ENCODE results near the gene MEGF6.

MEGF6 gene

GRCh38 chr1:3483801-3484444 is 127.4 kb downstream of the MEGF6 start:
- TF ChIP-seq TAF1 (IDR thresholded peaks at IDR 0.05; ENCODE audit: borderline replicate concordance, low read depth, low read length), result no peak
- TF ChIP-seq POLR2AphosphoS5 (IDR thresholded peaks at IDR 0.05; ENCODE audit: low read depth, low read length), result no peak
- no peak for TF ChIP-seq POLR2A (IDR thresholded peaks at IDR 0.05; ENCODE audit: low read depth, low read length)
- FAIRE-seq (no peak), DNase-seq (ENCODE audit: insufficient read length) (peak; percentile 82)

GRCh38 chr1:3483380-3483779 is 127.9 kb downstream of the MEGF6 start:
- DNase-seq (ENCODE audit: insufficient read length) (no peak), FAIRE-seq (no peak)

GRCh38 chr1:3482378-3482849 is 128.9 kb downstream of the MEGF6 start:
- DNase-seq (ENCODE audit: insufficient read length), result peak; percentile 66
- no peak for TF ChIP-seq TAF1 (IDR thresholded peaks at IDR 0.05; ENCODE audit: borderline replicate concordance, low read depth, low read length)
- no peak for TF ChIP-seq POLR2A (IDR thresholded peaks at IDR 0.05; ENCODE audit: low read depth, low read length)
- no peak for TF ChIP-seq POLR2AphosphoS5 (IDR thresholded peaks at IDR 0.05; ENCODE audit: low read depth, low read length)
- no peak for FAIRE-seq

More at GRCh38 chr1:3483380-3483779, 127.9 kb downstream of the MEGF6 start:
- no peak for TF ChIP-seq TAF1 (IDR thresholded peaks at IDR 0.05; ENCODE audit: borderline replicate concordance, low read depth, low read length)
- TF ChIP-seq POLR2AphosphoS5 (IDR thresholded peaks at IDR 0.05; ENCODE audit: low read depth, low read length), result no peak
- TF ChIP-seq POLR2A (IDR thresholded peaks at IDR 0.05; ENCODE audit: low read depth, low read length), result no peak

DNA sequence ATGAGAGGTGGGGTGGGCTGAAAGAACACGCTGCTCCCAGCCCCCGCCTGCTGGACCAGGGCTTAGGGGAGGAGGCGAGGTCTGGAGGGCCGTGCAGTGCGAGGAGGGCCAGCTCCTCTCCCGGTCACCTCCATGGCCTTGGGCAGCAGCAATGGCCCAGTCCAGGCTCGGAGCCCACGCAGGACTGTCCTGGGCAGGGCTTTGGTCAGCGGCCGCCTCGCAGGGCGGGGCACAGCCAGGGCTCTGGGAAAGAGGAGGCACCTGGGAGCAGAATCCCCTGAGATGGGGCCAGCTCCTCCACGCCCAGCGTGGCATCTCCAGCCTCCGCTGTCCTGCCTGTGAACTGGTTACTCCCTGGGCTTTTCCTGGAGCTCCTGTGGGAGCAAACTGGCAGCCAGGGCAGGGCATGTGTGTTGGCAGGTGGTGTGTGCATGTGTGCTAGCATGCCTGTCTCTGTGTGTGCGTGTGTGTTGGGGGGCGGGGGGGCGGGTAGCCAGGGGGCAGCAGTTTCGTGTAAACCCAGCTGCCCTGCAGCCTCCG is 129.4 kb downstream of the MEGF6 start:
- FAIRE-seq, result no peak
- TF ChIP-seq TAF1 (IDR thresholded peaks at IDR 0.05; ENCODE audit: borderline replicate concordance, low read depth, low read length), result no peak
- TF ChIP-seq POLR2A (IDR thresholded peaks at IDR 0.05; ENCODE audit: low read depth, low read length), result no peak
- no peak for TF ChIP-seq POLR2AphosphoS5 (IDR thresholded peaks at IDR 0.05; ENCODE audit: low read depth, low read length)
- no peak for DNase-seq (ENCODE audit: insufficient read length)

- no peak for FAIRE-seq
- no peak for TF ChIP-seq POLR2AphosphoS5 (IDR thresholded peaks at IDR 0.05; ENCODE audit: low read depth, low read length)
- TF ChIP-seq TAF1 (IDR thresholded peaks at IDR 0.05; ENCODE audit: borderline replicate concordance, low read depth, low read length), result no peak
- no peak for TF ChIP-seq POLR2A (IDR thresholded peaks at IDR 0.05; ENCODE audit: low read depth, low read length)
Measured at GRCh38 chr1:3481046-3481445, 130.3 kb downstream of the MEGF6 start.

GRCh38 chr1:3480369-3480719 is 131.0 kb downstream of the MEGF6 start:
- DNase-seq (ENCODE audit: insufficient read length), result no peak
- no peak for FAIRE-seq

More at GRCh38 chr1:3481046-3481445, 130.3 kb downstream of the MEGF6 start:
- no peak for DNase-seq (ENCODE audit: insufficient read length)

GRCh38 chr1:3479511-3480368 is 131.6 kb downstream of the MEGF6 start:
- no peak for FAIRE-seq
- TF ChIP-seq POLR2A (IDR thresholded peaks at IDR 0.05; ENCODE audit: low read depth, low read length) (no peak), TAF1 (IDR thresholded peaks at IDR 0.05; ENCODE audit: borderline replicate concordance, low read depth, low read length) (no peak), POLR2AphosphoS5 (IDR thresholded peaks at IDR 0.05; ENCODE audit: low read depth, low read length) (no peak)
- DNase-seq (ENCODE audit: insufficient read length), result no peak

More at GRCh38 chr1:3480369-3480719, 131.0 kb downstream of the MEGF6 start:
- TF ChIP-seq POLR2AphosphoS5 (IDR thresholded peaks at IDR 0.05; ENCODE audit: low read depth, low read length) (no peak), TAF1 (IDR thresholded peaks at IDR 0.05; ENCODE audit: borderline replicate concordance, low read depth, low read length) (no peak), POLR2A (IDR thresholded peaks at IDR 0.05; ENCODE audit: low read depth, low read length) (no peak)

DNA sequence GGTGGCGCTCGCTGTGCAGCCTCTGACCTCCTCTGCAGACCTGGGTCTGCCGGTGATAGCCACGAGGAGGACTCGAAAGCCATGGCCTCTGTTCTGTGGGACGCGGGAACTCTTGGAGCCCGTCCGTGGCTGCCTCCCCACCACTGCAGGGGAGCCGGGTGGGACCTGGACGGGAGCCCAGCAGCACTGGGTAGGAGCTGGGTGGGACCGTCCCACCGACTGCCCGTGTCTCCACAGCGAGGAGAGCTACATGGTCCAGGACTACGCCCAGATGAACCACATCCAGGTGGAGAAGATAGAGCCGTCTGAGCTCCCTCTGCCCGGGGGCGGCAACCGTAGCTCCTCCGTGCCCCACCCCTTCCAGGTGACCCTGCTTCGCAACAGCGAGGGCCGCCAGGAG is 133.1 kb downstream of the MEGF6 start:
- DNase-seq (ENCODE audit: insufficient read length) (no peak), FAIRE-seq (no peak)
- TF ChIP-seq POLR2AphosphoS5 (IDR thresholded peaks at IDR 0.05; ENCODE audit: low read depth, low read length), result no peak

DNA sequence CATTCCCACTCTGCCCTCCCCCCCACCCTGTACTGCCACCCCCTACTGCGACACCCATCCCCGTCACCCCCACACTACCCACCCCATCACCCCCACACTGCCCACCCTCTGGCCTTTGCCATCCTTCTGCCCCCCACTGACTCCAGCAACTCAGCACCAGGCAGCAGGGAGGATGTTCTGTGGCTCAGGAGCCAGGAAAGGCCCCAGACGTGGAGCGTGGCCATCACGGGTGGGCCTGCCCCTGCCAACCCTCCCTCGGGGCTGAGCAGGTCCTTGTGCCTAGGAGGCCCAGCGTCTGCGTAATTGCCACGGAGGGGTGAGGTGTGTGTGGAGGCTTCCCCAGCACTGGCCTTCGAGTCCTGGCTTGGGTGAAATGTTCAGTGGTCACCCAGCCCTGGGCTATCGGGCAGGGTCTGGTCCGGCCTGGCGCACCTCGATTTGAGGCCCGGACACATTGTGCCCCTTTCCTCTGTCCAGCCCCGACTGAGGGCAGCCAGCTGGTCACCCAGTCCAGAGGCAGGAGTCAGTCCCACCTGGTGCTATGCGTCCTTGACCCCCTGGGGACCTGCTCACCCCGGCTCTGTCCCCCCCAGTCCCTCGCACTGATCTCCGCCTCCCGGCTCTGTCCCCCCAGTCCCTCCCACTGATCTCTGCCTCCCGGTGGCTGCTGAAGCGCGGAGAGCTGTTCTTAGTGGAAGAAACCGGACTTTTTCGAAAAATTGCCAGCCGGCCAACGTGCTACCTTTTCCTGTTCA is 133.9 kb downstream of the MEGF6 start:
- DNase-seq (ENCODE audit: insufficient read length) (peak; percentile 62), FAIRE-seq (no peak)
- no peak for TF ChIP-seq TAF1 (IDR thresholded peaks at IDR 0.05; ENCODE audit: borderline replicate concordance, low read depth, low read length)
- TF ChIP-seq POLR2A (IDR thresholded peaks at IDR 0.05; ENCODE audit: low read depth, low read length), result no peak
- TF ChIP-seq POLR2AphosphoS5 (IDR thresholded peaks at IDR 0.05; ENCODE audit: low read depth, low read length), result no peak

- no peak for TF ChIP-seq TAF1 (IDR thresholded peaks at IDR 0.05; ENCODE audit: borderline replicate concordance, low read depth, low read length)
- TF ChIP-seq POLR2A (IDR thresholded peaks at IDR 0.05; ENCODE audit: low read depth, low read length), result no peak
- TF ChIP-seq POLR2AphosphoS5 (IDR thresholded peaks at IDR 0.05; ENCODE audit: low read depth, low read length), result no peak
- DNase-seq (ENCODE audit: insufficient read length) (no peak), FAIRE-seq (no peak)
Measured at GRCh38 chr1:3476666-3477065, 134.6 kb downstream of the MEGF6 start.
